Neural progenitor cell (in vitro differentiated cells): ENCODE measurements around the gene NUDT13.

Experiments used
- CTCF ChIP-seq: fragments of 200-600 bp; sonication (generic); IDR thresholded peaks from 2 replicates; pipeline ENCODE4 v1.5.1; 2017; ENCODE audit warnings: antibody characterized with exemption, mild to moderate bottlenecking
- EZH2 ChIP-seq: fragments of 200-600 bp; sonication (generic); IDR thresholded peaks from 2 replicates; pipeline ENCODE4 v1.6.1; 2017; ENCODE audit warnings: antibody characterized with exemption, mild to moderate bottlenecking, moderate library complexity

- no peak for TF ChIP-seq CTCF
- no peak for TF ChIP-seq EZH2
Measured at GRCh38 chr10:73083221-73083620, 27.0 kb upstream of the NUDT13 start.
